Gastroesophageal sphincter (tissue), 4 donors: ENCODE data around the gene BACH1. TPM values are rescaled to one million over a fixed set of nuclear protein-coding genes. Genes with fewer than 3 reads are reported as not detected.

Experiments used
- ATAC-seq: fragments of 150-250 bp; one replicate; pipeline ENCODE4 v1.9.1; 2016; ENCODE audit warnings: mild to moderate bottlenecking, moderate library complexity
- H3K27ac ChIP-seq, 4 donors: fragments of 200-600 bp; sonication (generic) in 3 of 4; 1 replicate in 3 of 4; 2 replicates in 1 of 4; pipeline ENCODE4 v1.5.1; 2016 to 2019
- H3K27me3 ChIP-seq: fragments of 200-600 bp; sonication (generic); one replicate; pipeline ENCODE4 v1.5.1; 2019
- H3K36me3 ChIP-seq, 2 donors: fragments of 200-600 bp; sonication (generic); one replicate each; pipeline ENCODE4 v1.5.1; 2019; ENCODE audit warnings: control low read depth in 1 of 2
- H3K4me1 ChIP-seq, 3 donors: fragments of 200-600 bp; sonication (generic); 1 replicate in 2 of 3; 2 replicates in 1 of 3; pipeline ENCODE4 v1.5.1; 2016 to 2019; ENCODE audit warnings: control low read depth in 2 of 3
- H3K4me3 ChIP-seq, 2 donors: fragments of 200-600 bp; sonication (generic); one replicate each; pipeline ENCODE4 v1.5.1; 2019; ENCODE audit warnings: mild to moderate bottlenecking in 1 of 2, moderate library complexity in 1 of 2
- H3K9me3 ChIP-seq, 3 donors: fragments of 200-600 bp; sonication (generic); one replicate each; pipeline ENCODE4 v1.5.1; 2017 to 2019; ENCODE audit warnings: control low read depth in 2 of 3
- CTCF ChIP-seq, 4 experiments: fragments of 200-600 bp in 2 of 4; fragments of 450-650 bp in 2 of 4; sonication (generic) in 1 of 4; IDR thresholded peaks; one replicate each; pipeline ENCODE4 v1.5.1; 2017 to 2019; ENCODE audit warnings: antibody characterized with exemption in 4 of 4, mild to moderate bottlenecking in 2 of 4, moderate library complexity in 2 of 4
- EP300 ChIP-seq: sonication (generic); formaldehyde crosslinking; IDR thresholded peaks from one replicate; pipeline ENCODE4 v1.6.1; 2017; ENCODE audit warnings: antibody characterized with exemption, mild to moderate bottlenecking
- POLR2A ChIP-seq, 2 donors: fragments of 450-650 bp; IDR thresholded peaks; one replicate each; pipeline ENCODE4 v1.6.1; 2017; ENCODE audit warnings: antibody characterized with exemption in 2 of 2, mild to moderate bottlenecking in 2 of 2, moderate library complexity in 1 of 2
- POLR2AphosphoS5 ChIP-seq: sonication (generic); formaldehyde crosslinking; IDR thresholded peaks from one replicate; pipeline ENCODE4 v1.6.1; 2017; ENCODE audit warnings: antibody characterized with exemption
- WGBS, 2 donors: methylation state at CpG; one replicate each; pipeline ENCODE4 v1.1.5; 2018; ENCODE audit warnings: low coverage in 1 of 2; 5-methylcytosine and 5-hydroxymethylcytosine counted together
- total RNA-seq, 4 donors: library from RNA; depleted of rRNA; stranded (reverse); fragments of >200 nt; gene quantifications; one replicate each; pipeline ENCODE4 v1.1.0, GENCODE V29; 2016

Gene BACH1
- total RNA-seq, 4 donors from 2014 or later, result 43.6 to 60.9 (median 52.3) TPM

- peaks cover 0 to 26% (median 0%) of the 10 kb centered on the region in 3 donors for H3K9me3 ChIP-seq
- H3K36me3 ChIP-seq, result no peaks in the 10 kb centered on the region
- H3K4me1 ChIP-seq, result peaks cover 0 to 4% (median 0%) of the 10 kb centered on the region in 3 donors
- 83 to 95% methylated on average over 2 of the region's 2 CpGs for WGBS, 2 donors
- no peak for ATAC-seq
- H3K27me3 ChIP-seq, result no peaks in the 10 kb centered on the region
- H3K27ac ChIP-seq, result no peak overlapping the region
- TF ChIP-seq CTCF (IDR thresholded peaks at IDR 0.05), result no peak
- TF ChIP-seq POLR2AphosphoS5, result no peak
- H3K4me3 ChIP-seq, result no peak overlapping the region
Measured at GRCh38 chr21:29257701-29258100, 41.0 kb upstream of the BACH1 start.

- no peak for TF ChIP-seq CTCF (IDR thresholded peaks at IDR 0.05)
- no peak for TF ChIP-seq EP300
- no peak for TF ChIP-seq POLR2A (IDR thresholded peaks at IDR 0.05)
- no peak for TF ChIP-seq POLR2AphosphoS5
- H3K4me1 ChIP-seq, result peaks cover 0 to 4% (median 0%) of the 10 kb centered on the region in 3 donors
- no peaks in the 10 kb centered on the region for H3K36me3 ChIP-seq
- WGBS, 2 donors, result 32 to 43% methylated on average over 5 of the region's 5 CpGs
- H3K9me3 ChIP-seq, result peaks cover 0 to 15% (median 0%) of the 10 kb centered on the region in 3 donors
- H3K4me3 ChIP-seq, result no peak overlapping the region
- no peak for ATAC-seq
- H3K27ac ChIP-seq, result no peak overlapping the region
- H3K27me3 ChIP-seq, result no peaks in the 10 kb centered on the region
Measured at GRCh38 chr21:29258626-29259338, 39.9 kb upstream of the BACH1 start.

GRCh38 chr21:29260461-29260860, 38.3 kb upstream of the BACH1 start:
- ATAC-seq, result no peak
- Histone ChIP-seq H3K9me3 (peaks cover 0 to under 1% (median 0%) of the 10 kb centered on the region in 3 donors), H3K4me1 (peaks cover 0 to 4% (median 0%) of the 10 kb centered on the region in 3 donors), H3K27ac (no peak overlapping the region), H3K27me3 (no peaks in the 10 kb centered on the region), H3K4me3 (no peak overlapping the region), H3K36me3 (no peaks in the 10 kb centered on the region)
- TF ChIP-seq POLR2A (IDR thresholded peaks at IDR 0.05), result no peak
- TF ChIP-seq POLR2AphosphoS5, result no peak
- TF ChIP-seq EP300, result no peak
- 97 to 100% methylated on average over 2 of the region's 2 CpGs for WGBS, 2 donors

GRCh38 chr21:29261555-29262540, 36.9 kb upstream of the BACH1 start:
- no peaks in the 10 kb centered on the region for H3K27me3 ChIP-seq
- peaks cover 0 to 4% (median 0%) of the 10 kb centered on the region in 3 donors for H3K4me1 ChIP-seq
- TF ChIP-seq POLR2A (IDR thresholded peaks at IDR 0.05) (no peak), CTCF (IDR thresholded peaks at IDR 0.05) (no peak), POLR2AphosphoS5 (no peak), EP300 (no peak)
- H3K36me3 ChIP-seq, result no peaks in the 10 kb centered on the region
- ATAC-seq, result no peak
- no peak overlapping the region for H3K4me3 ChIP-seq
- H3K27ac ChIP-seq, result no peak overlapping the region
- WGBS, 2 donors, result 82 to 94% methylated on average over 7 of the region's 7 CpGs
- no peaks in the 10 kb centered on the region for H3K9me3 ChIP-seq

GRCh38 chr21:29264721-29265120, 34.0 kb upstream of the BACH1 start:
- Histone ChIP-seq H3K9me3 (no peaks in the 10 kb centered on the region), H3K4me3 (no peak overlapping the region), H3K27ac (no peak overlapping the region), H3K36me3 (no peaks in the 10 kb centered on the region), H3K4me1 (no peaks in the 10 kb centered on the region), H3K27me3 (no peaks in the 10 kb centered on the region)
- no peak for TF ChIP-seq CTCF (IDR thresholded peaks at IDR 0.05)
- TF ChIP-seq EP300, result no peak
- TF ChIP-seq POLR2A (IDR thresholded peaks at IDR 0.05), result no peak
- no peak for TF ChIP-seq POLR2AphosphoS5
- WGBS, 2 donors, result 29 to 56% methylated on average over 1 of the region's 1 CpG
- ATAC-seq, result no peak
